Kidney epithelial cell (primary cell): ENCODE results near the gene FAM47E. TPM values are rescaled to one million over a fixed set of nuclear protein-coding genes. Genes with fewer than 3 reads are reported as not detected.

Experiments used
- DNase-seq: peaks from one replicate; pipeline ENCODE4 v3.0.0-alpha.2; 2010; ENCODE audit warnings: low read depth
- H3K27me3 ChIP-seq: 2 replicates; pipeline ENCODE4 v1.6.0; 2011; ENCODE audit warnings: low read length; ENCODE audit not compliant: control insufficient read depth, insufficient read depth
- H3K36me3 ChIP-seq: 2 replicates; pipeline ENCODE4 v1.5.1; 2011; ENCODE audit warnings: low read length; ENCODE audit not compliant: control insufficient read depth, insufficient read depth
- H3K4me3 ChIP-seq: 2 replicates; pipeline ENCODE4 v1.5.1; 2011; ENCODE audit warnings: low read depth, mild to moderate bottlenecking, control low read depth, low read length
- CTCF ChIP-seq: IDR thresholded peaks from 2 replicates; pipeline ENCODE4 v1.5.1; 2011; ENCODE audit warnings: mild to moderate bottlenecking, moderate library complexity, low read length, control low read depth, inconsistent platforms; ENCODE audit not compliant: insufficient read depth, poor library complexity, severe bottlenecking
- total RNA-seq: library from RNA; depleted of rRNA; stranded (reverse); fragments of >200 nt; gene quantifications from 2 replicates; pipeline ENCODE4 v1.2.3, GENCODE V29; 2015

Gene FAM47E
- total RNA-seq, 1 donor from 2014 or later, result 2.3 TPM

GRCh38 chr4:76313547-76313946, 62.0 kb downstream of the FAM47E start:
- DNase-seq, result no peak
- Histone ChIP-seq H3K4me3 (no peak overlapping the region), H3K36me3 (peaks cover 1% of the 10 kb centered on the region), H3K27me3 (no peaks in the 10 kb centered on the region)
- TF ChIP-seq CTCF, result no peak

- Histone ChIP-seq H3K36me3 (no peaks in the 10 kb centered on the region), H3K27me3 (no peaks in the 10 kb centered on the region), H3K4me3 (no peak overlapping the region)
- no peak for TF ChIP-seq CTCF
- DNase-seq, result no peak
Observed at GRCh38 chr4:76315267-76315918, 63.9 kb downstream of the FAM47E start.

GRCh38 chr4:76316131-76316530, 64.6 kb downstream of the FAM47E start:
- no peak for TF ChIP-seq CTCF
- no peak overlapping the region for H3K4me3 ChIP-seq
- no peaks in the 10 kb centered on the region for H3K27me3 ChIP-seq
- no peaks in the 10 kb centered on the region for H3K36me3 ChIP-seq
- no peak for DNase-seq

GRCh38 chr4:76322236-76322635, 70.7 kb downstream of the FAM47E start:
- no peak for DNase-seq
- H3K36me3 ChIP-seq, result no peaks in the 10 kb centered on the region
- H3K4me3 ChIP-seq, result no peak overlapping the region
- H3K27me3 ChIP-seq, result no peaks in the 10 kb centered on the region
- TF ChIP-seq CTCF, result no peak

- no peak for TF ChIP-seq CTCF
- no peak overlapping the region for H3K4me3 ChIP-seq
- no peaks in the 10 kb centered on the region for H3K36me3 ChIP-seq
- DNase-seq, result no peak
- H3K27me3 ChIP-seq, result no peaks in the 10 kb centered on the region
Observed at GRCh38 chr4:76325072-76325471, 73.6 kb downstream of the FAM47E start.

- no peak overlapping the region for H3K4me3 ChIP-seq
- no peak for TF ChIP-seq CTCF
- no peaks in the 10 kb centered on the region for H3K27me3 ChIP-seq
- no peak for DNase-seq
- no peaks in the 10 kb centered on the region for H3K36me3 ChIP-seq
Observed at GRCh38 chr4:76326515-76326914, 75.0 kb downstream of the FAM47E start.
